CD4-positive, alpha-beta T cell (primary cell): ENCODE data around the gene SGTB. TPM values are rescaled to one million over a fixed set of nuclear protein-coding genes. Genes with fewer than 3 reads are reported as not detected.

Source experiments
- ATAC-seq: fragments of 200-7000 bp; cut with Tn5 transposase; one replicate; pipeline ENCODE4 v1.10.0; 2022; ENCODE audit warnings: mild to moderate bottlenecking; ENCODE audit not compliant: poor library complexity
- CTCF ChIA-PET: fragments of 350-600 bp; sonication (Branson Sonifier 250); formaldehyde crosslinking; loops from one replicate; lab custom pipeline; 2021; ENCODE audit warnings: antibody characterized with exemption, inconsistent platforms; lab: Charles Lee
- POLR2A ChIA-PET: fragments of 350-600 bp; sonication (Branson Sonifier 250); formaldehyde crosslinking; loops from one replicate; lab custom pipeline; 2021; ENCODE audit warnings: antibody characterized with exemption, inconsistent platforms; lab: Charles Lee
- DNase-seq, 14 experiments: peaks; one replicate each; pipeline ENCODE4 v3.0.0-alpha.2; 2013 to 2020; ENCODE audit warnings: mixed read lengths in 2 of 14
- H3K27ac ChIP-seq, 2 donors: one replicate each; pipeline versions ENCODE4 v1.5.1 to v1.7.0; 2013; ENCODE audit warnings: low read length in 2 of 2, low read depth in 1 of 2, mild to moderate bottlenecking in 1 of 2
- H3K27me3 ChIP-seq, 2 experiments: 1 replicate in 1 of 2; 2 replicates in 1 of 2; pipeline versions ENCODE4 v1.6.1 to v1.7.0; 2013; ENCODE audit warnings: low read length in 2 of 2, control low read depth in 1 of 2, mild to moderate bottlenecking in 1 of 2, moderate library complexity in 1 of 2; ENCODE audit not compliant: insufficient read depth in 2 of 2, control insufficient read depth in 1 of 2
- H3K36me3 ChIP-seq: one replicate; pipeline ENCODE4 v1.6.1; 2013; ENCODE audit warnings: low read length, control low read depth; ENCODE audit not compliant: insufficient read depth
- H3K4me1 ChIP-seq: one replicate; pipeline ENCODE4 v1.6.1; 2013; ENCODE audit warnings: low read length, control low read depth; ENCODE audit not compliant: insufficient read depth
- H3K4me3 ChIP-seq: one replicate; pipeline ENCODE4 v1.5.1; 2013; ENCODE audit warnings: mild to moderate bottlenecking, low read length, moderate library complexity
- H3K9me3 ChIP-seq, 2 experiments: 1 replicate in 1 of 2; 2 replicates in 1 of 2; pipeline versions ENCODE4 v1.6.1 to v1.7.0; 2013; ENCODE audit warnings: low read length in 2 of 2, mild to moderate bottlenecking in 2 of 2, control low read depth in 1 of 2, moderate library complexity in 1 of 2; ENCODE audit not compliant: control insufficient read depth in 1 of 2, insufficient read depth in 1 of 2
- H3K27ac Mint-ChIP-seq: one replicate; pipeline ENCODE4 v1.8.0; 2020; ENCODE audit warnings: mixed read lengths
- H3K27me3 Mint-ChIP-seq: one replicate; pipeline ENCODE4 v1.8.0; 2021; ENCODE audit warnings: mixed read lengths
- H3K36me3 Mint-ChIP-seq: one replicate; pipeline ENCODE4 v1.8.0; 2021; ENCODE audit warnings: low read depth, mixed read lengths
- H3K4me1 Mint-ChIP-seq: one replicate; pipeline ENCODE4 v1.8.0; 2021; ENCODE audit warnings: low read depth, mixed read lengths
- H3K4me3 Mint-ChIP-seq: one replicate; pipeline ENCODE4 v1.8.0; 2020; ENCODE audit warnings: mild to moderate bottlenecking, mixed read lengths
- H3K9me3 Mint-ChIP-seq: one replicate; pipeline ENCODE4 v1.8.0; 2020; ENCODE audit warnings: mixed read lengths
- intact Hi-C, 2 experiments: fragments of 100-400 bp; cut with DNase I in 1 of 2; cut with micrococcal nuclease in 1 of 2; formaldehyde crosslinking; loops; one replicate each; pipeline versions ENCODE4 v1.15.1 to v1.9.0; 2023 to 2025; cut with DNase I, micrococcal nuclease
- total RNA-seq, 174 experiments: library from RNA in 2 of 174; stranded (reverse) in 2 of 174; gene quantifications; one replicate each; pipeline ENCODE4 v1.2.3 and lab custom pipeline; 2021 to 2026
- TF ChIP-seq, protein P1 (sequence below): fragments of 200-600 bp; IDR thresholded peaks from one replicate; pipeline ENCODE4 v1.8.0; 2022; ENCODE audit warnings: antibody characterized with exemption, mild to moderate bottlenecking

The SGTB gene
- total RNA-seq, 2 experiments from 2014 or later = 84.2 to 93.7 TPM

GRCh38 chr5:65730910-65731309 lies 9.0 kb upstream of the SGTB start:
- Histone ChIP-seq H3K27me3 (no peaks in the 10 kb centered on the region), H3K9me3 (no peaks in the 10 kb centered on the region), H3K36me3 (no peaks in the 10 kb centered on the region), H3K4me1 (no peaks in the 10 kb centered on the region), H3K27ac (no peak overlapping the region), H3K4me3 (no peak overlapping the region)
- Mint-ChIP-seq H3K36me3 (no peaks in the 10 kb centered on the region), H3K4me3 (no peak overlapping the region), H3K4me1 (peaks cover 11% of the 10 kb centered on the region), H3K27me3 (no peaks in the 10 kb centered on the region), H3K9me3 (no peaks in the 10 kb centered on the region), H3K27ac (no peak overlapping the region)
- intact Hi-C loops = no loop called here
- no peak for ATAC-seq
- no peak for DNase-seq
- TF ChIP-seq, protein P1, sequence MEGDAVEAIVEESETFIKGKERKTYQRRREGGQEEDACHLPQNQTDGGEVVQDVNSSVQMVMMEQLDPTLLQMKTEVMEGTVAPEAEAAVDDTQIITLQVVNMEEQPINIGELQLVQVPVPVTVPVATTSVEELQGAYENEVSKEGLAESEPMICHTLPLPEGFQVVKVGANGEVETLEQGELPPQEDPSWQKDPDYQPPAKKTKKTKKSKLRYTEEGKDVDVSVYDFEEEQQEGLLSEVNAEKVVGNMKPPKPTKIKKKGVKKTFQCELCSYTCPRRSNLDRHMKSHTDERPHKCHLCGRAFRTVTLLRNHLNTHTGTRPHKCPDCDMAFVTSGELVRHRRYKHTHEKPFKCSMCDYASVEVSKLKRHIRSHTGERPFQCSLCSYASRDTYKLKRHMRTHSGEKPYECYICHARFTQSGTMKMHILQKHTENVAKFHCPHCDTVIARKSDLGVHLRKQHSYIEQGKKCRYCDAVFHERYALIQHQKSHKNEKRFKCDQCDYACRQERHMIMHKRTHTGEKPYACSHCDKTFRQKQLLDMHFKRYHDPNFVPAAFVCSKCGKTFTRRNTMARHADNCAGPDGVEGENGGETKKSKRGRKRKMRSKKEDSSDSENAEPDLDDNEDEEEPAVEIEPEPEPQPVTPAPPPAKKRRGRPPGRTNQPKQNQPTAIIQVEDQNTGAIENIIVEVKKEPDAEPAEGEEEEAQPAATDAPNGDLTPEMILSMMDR = no peak
- ChIA-PET CTCF (no interaction called here), POLR2A (no interaction called here)

DNA sequence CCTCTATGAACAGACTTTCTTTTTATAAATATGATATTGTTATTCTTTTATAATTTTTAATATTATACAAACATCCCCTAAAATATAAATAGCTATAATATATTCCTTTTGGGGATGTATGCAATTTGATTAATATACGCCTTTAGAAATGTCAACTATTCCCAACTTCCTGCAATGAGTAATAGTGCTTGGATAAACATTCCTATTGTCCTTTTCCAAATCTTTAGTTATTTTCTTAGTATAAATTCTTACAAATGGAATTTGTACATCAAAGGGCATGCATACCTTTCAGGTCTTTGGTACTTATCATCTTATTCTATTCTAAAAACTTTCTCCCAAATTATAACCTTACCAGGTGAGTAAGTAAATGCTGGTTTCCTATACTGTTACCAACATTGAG lies 6.3 kb upstream of the SGTB start:
- Mint-ChIP-seq H3K4me3 (no peak overlapping the region), H3K4me1 (peaks cover 6% of the 10 kb centered on the region), H3K9me3 (no peaks in the 10 kb centered on the region), H3K27me3 (no peaks in the 10 kb centered on the region), H3K36me3 (no peaks in the 10 kb centered on the region), H3K27ac (no peak overlapping the region)
- TF ChIP-seq, protein P1 = no peak
- no peak overlapping the region for H3K4me3 ChIP-seq
- no peaks in the 10 kb centered on the region for H3K27me3 ChIP-seq
- ATAC-seq (no peak), DNase-seq (no peak)
- peaks cover 1% of the 10 kb centered on the region for H3K4me1 ChIP-seq
- no peak overlapping the region for H3K27ac ChIP-seq
- intact Hi-C loops = no loop called here
- no peaks in the 10 kb centered on the region for H3K36me3 ChIP-seq
- no peaks in the 10 kb centered on the region for H3K9me3 ChIP-seq
- CTCF ChIA-PET = interaction anchor here (0.5 kb wide), 1 partner anchor 275 kb away, joined by 5 read pairs; no protein-coding TSS in a partner anchor
- POLR2A ChIA-PET = interaction anchor here (0.6 to 1.6 kb wide), 2 partner anchors 10 to 416 kb away, joined by 3 read pairs; partner anchors contain the start of gene SREK1

GRCh38 chr5:65727491-65728156 lies 5.7 kb upstream of the SGTB start:
- H3K27ac ChIP-seq = no peak overlapping the region
- CTCF ChIA-PET = no interaction called here
- intact Hi-C loops = no loop called here

More at GRCh38 chr5:65727491-65728156, 5.7 kb upstream of the SGTB start:
- POLR2A ChIA-PET = interaction anchor here (0.6 to 1.6 kb wide), 3 partner anchors 9 to 416 kb away, joined by 3 to 4 read pairs (median 3); partner anchors contain the start of gene SREK1
- H3K27me3 Mint-ChIP-seq = no peaks in the 10 kb centered on the region
- H3K9me3 ChIP-seq = no peaks in the 10 kb centered on the region
- H3K36me3 ChIP-seq = no peaks in the 10 kb centered on the region
- ATAC-seq (no peak), DNase-seq (no peak)
- TF ChIP-seq, protein P1 = no peak
- H3K36me3 Mint-ChIP-seq = peaks cover 4% of the 10 kb centered on the region
- no peaks in the 10 kb centered on the region for H3K9me3 Mint-ChIP-seq
- H3K27ac Mint-ChIP-seq = no peak overlapping the region
- H3K4me3 Mint-ChIP-seq = no peak overlapping the region
- H3K27me3 ChIP-seq = no peaks in the 10 kb centered on the region
- H3K4me1 ChIP-seq = peaks cover 7% of the 10 kb centered on the region
- peaks cover 12% of the 10 kb centered on the region for H3K4me1 Mint-ChIP-seq
- no peak overlapping the region for H3K4me3 ChIP-seq
